Right ventricle myocardium inferior (tissue), 1 donor: ENCODE data around the gene BCL2L12. TPM values are rescaled to one million over a fixed set of nuclear protein-coding genes. Genes with fewer than 3 reads are reported as not detected.

ENCODE experiments used
- microRNA-seq: library from miRNA; unstranded; fragments of <30 nt; microRNA quantifications from one replicate; pipeline ENCODE4 v1.2.0, GENCODE V29; 2020
- total RNA-seq: library from RNA; stranded (reverse); fragmentation: NEBNext Ultra II Directional; extraction: Animal tissue kit (Norgen Biotek cat#: 25700); gene quantifications from one replicate; pipeline ENCODE4 v1.2.1, GENCODE V29; 2021
- donor health status: DM: no; HTN: yes; CAD: no; lungs with severe emphysema.

The BCL2L12 gene
- total RNA-seq, 1 donor from 2014 or later = 10.6 TPM

Small RNA genes lying within 50 kb of the gene (microRNA-seq; reads per million reads assigned to microRNA genes)
- gene MIR5088 = not detected

Other genes with a start within 250 kb of the BCL2L12 start
- gene PTH2, start 242.5 kb upstream of the BCL2L12 start, total RNA-seq = not detected
- not detected for gene GFY, start 240.5 kb upstream of the BCL2L12 start, total RNA-seq
- 1.8 TPM for gene SLC17A7, start 224.4 kb upstream of the BCL2L12 start, total RNA-seq
- 32.4 TPM for gene PIH1D1, start 214.1 kb upstream of the BCL2L12 start, total RNA-seq
- 12.7 TPM for gene ALDH16A1, start 212.7 kb upstream of the BCL2L12 start, total RNA-seq
- 4.7 TPM for gene FLT3LG, start 191.7 kb upstream of the BCL2L12 start, total RNA-seq
- 1,486 TPM for gene RPL13A, start 178.3 kb upstream of the BCL2L12 start, total RNA-seq
- gene RPS11, start 169.5 kb upstream of the BCL2L12 start, total RNA-seq = 1,100 TPM
- 105 TPM for gene FCGRT, start 153.3 kb upstream of the BCL2L12 start, total RNA-seq
- gene RCN3, start 137.9 kb upstream of the BCL2L12 start, total RNA-seq = 7.4 TPM
- gene NOSIP, start 85.4 kb upstream of the BCL2L12 start, total RNA-seq = 49.6 TPM
- 0.76 TPM for gene PRRG2, start 84.6 kb upstream of the BCL2L12 start, total RNA-seq
- gene PRR12, start 74.8 kb upstream of the BCL2L12 start, total RNA-seq = 14.5 TPM
- gene RRAS, start 25.8 kb upstream of the BCL2L12 start, total RNA-seq = 120 TPM
- 42.5 TPM for gene SCAF1, start 23.7 kb upstream of the BCL2L12 start, total RNA-seq
- gene IRF3, start 76 bp upstream of the BCL2L12 start, total RNA-seq = 36.4 TPM
- 122 TPM for gene PRMT1, start 11.3 kb downstream of the BCL2L12 start, total RNA-seq
- gene ADM5, start 23.7 kb downstream of the BCL2L12 start, total RNA-seq = 0.84 TPM
- gene CPT1C, start 25.2 kb downstream of the BCL2L12 start, total RNA-seq = 2.9 TPM
- 0.57 TPM for gene TSKS, start 97.4 kb downstream of the BCL2L12 start, total RNA-seq
- 76.4 TPM for gene AP2A1, start 101.1 kb downstream of the BCL2L12 start, total RNA-seq
- 21.0 TPM for gene FUZ, start 147.4 kb downstream of the BCL2L12 start, total RNA-seq
- 70.4 TPM for gene MED25, start 152.4 kb downstream of the BCL2L12 start, total RNA-seq
- 122 TPM for gene PTOV1, start 185.2 kb downstream of the BCL2L12 start, total RNA-seq
- 36.9 TPM for gene PNKP, start 201.6 kb downstream of the BCL2L12 start, total RNA-seq
- 37.2 TPM for gene AKT1S1, start 211.4 kb downstream of the BCL2L12 start, total RNA-seq
- gene TBC1D17, start 211.8 kb downstream of the BCL2L12 start, total RNA-seq = 44.9 TPM
- 0.30 TPM for gene IL4I1, start 231.0 kb downstream of the BCL2L12 start, total RNA-seq